NAMALWA (cell line): ENCODE results near the gene ATF3.

ENCODE experiments used
- DNase-seq: peaks from one replicate; pipeline ENCODE4 v3.0.0-alpha.2; 2015; ENCODE audit warnings: low spot score

Gene ATF3

GRCh38 chr1:212608392-212608958 is at the start of gene ATF3:
Gene ATF3 (plus strand): TSS chr1:212608761. CDS start chr1:212615022, 6,261 bp downstream.
- DNase-seq, result peak; percentile 92

- no peak for DNase-seq
These were observed 48.6 kb upstream of the ATF3 start for GRCh38 chr1:212559929-212560328.

- DNase-seq, result no peak
These were observed 47.6 kb upstream of the ATF3 start for GRCh38 chr1:212560933-212561460.

GRCh38 chr1:212561501-212561931 is 47.0 kb upstream of the ATF3 start:
- DNase-seq, result no peak

GRCh38 chr1:212562771-212563170 is 45.8 kb upstream of the ATF3 start:
- DNase-seq, result no peak

GRCh38 chr1:212565079-212565478 is 43.5 kb upstream of the ATF3 start:
- DNase-seq, result no peak

GRCh38 chr1:212565571-212566305 is 42.8 kb upstream of the ATF3 start:
- no peak for DNase-seq

GRCh38 chr1:212566522-212567479 is 41.8 kb upstream of the ATF3 start:
- peak; percentile 79 for DNase-seq

GRCh38 chr1:212567638-212568037 is 40.9 kb upstream of the ATF3 start:
- DNase-seq, result no peak

GRCh38 chr1:212568978-212569537 is 39.5 kb upstream of the ATF3 start:
- no peak for DNase-seq

GRCh38 chr1:212574732-212575131 is 33.8 kb upstream of the ATF3 start:
- no peak for DNase-seq

- no peak for DNase-seq
These were observed 33.2 kb upstream of the ATF3 start for GRCh38 chr1:212575333-212575732.

GRCh38 chr1:212578041-212578440 is 30.5 kb upstream of the ATF3 start:
- DNase-seq, result no peak

GRCh38 chr1:212581034-212581433 is 27.5 kb upstream of the ATF3 start:
- no peak for DNase-seq

- no peak for DNase-seq
These were observed 26.3 kb upstream of the ATF3 start for GRCh38 chr1:212582291-212582690.

- no peak for DNase-seq
These were observed 25.5 kb upstream of the ATF3 start for GRCh38 chr1:212582808-212583615.

GRCh38 chr1:212583643-212584042 is 24.9 kb upstream of the ATF3 start:
- no peak for DNase-seq

- no peak for DNase-seq
These were observed 24.3 kb upstream of the ATF3 start for GRCh38 chr1:212584092-212584886.

GRCh38 chr1:212585210-212585609 is 23.4 kb upstream of the ATF3 start:
- no peak for DNase-seq
